HepG2 (cell line): ENCODE results near the gene CDO1. TPM values are rescaled to one million over a fixed set of nuclear protein-coding genes. Genes with fewer than 3 reads are reported as not detected.

ENCODE experiments used
- AHR ChIP-seq: IDR thresholded peaks from 2 replicates; pipeline ENCODE4 v1.6.1; 2018; ENCODE audit warnings: missing genetic modification reagents, missing compliant biosample characterization
- CBX1 ChIP-seq: IDR thresholded peaks from one replicate; pipeline ENCODE4 v1.6.1; 2016; ENCODE audit warnings: antibody characterized with exemption, low read depth
- CCDC6 ChIP-seq: sonication (generic); formaldehyde crosslinking; IDR thresholded peaks from 2 replicates; pipeline ENCODE4 v1.8.1; 2022; ENCODE audit warnings: mild to moderate bottlenecking, missing genetic modification reagents, moderate library complexity
- FOXK2 ChIP-seq: fragments of 450-650 bp; IDR thresholded peaks from 2 replicates; pipeline ENCODE4 v1.6.1; 2016
- GABPB1 ChIP-seq: IDR thresholded peaks from 2 replicates; pipeline ENCODE4 v1.6.1; 2016; ENCODE audit warnings: mild to moderate bottlenecking, missing genetic modification reagents, moderate library complexity, missing compliant biosample characterization
- HDAC1 ChIP-seq: sonication (generic); formaldehyde crosslinking; IDR thresholded peaks from 2 replicates; pipeline ENCODE4 v1.5.1; 2020; ENCODE audit warnings: mild to moderate bottlenecking, missing genetic modification reagents
- SAP130 ChIP-seq: IDR thresholded peaks from 2 replicates; pipeline ENCODE4 v1.6.1; 2016; ENCODE audit warnings: low read depth
- ZNF343 ChIP-seq: sonication (generic); formaldehyde crosslinking; IDR thresholded peaks from 2 replicates; pipeline ENCODE4 v1.4.0; 2020; ENCODE audit warnings: mild to moderate bottlenecking, missing genetic modification reagents
- polyA plus RNA-seq, 8 experiments: library from polyadenylated mRNA; depleted of rRNA in 3 of 8; stranded (reverse) in 7 of 8; unstranded in 1 of 8; fragments of >200 nt; fragmentation: Illumina TruSeq in 4 of 8; extraction: Trizol in 4 of 8; gene quantifications; 2 replicates each; pipeline versions ENCODE4 v1.2.1 to v1.2.3, GENCODE V29; 2011 to 2016; ENCODE audit warnings: low read depth in 4 of 8, missing spikeins in 1 of 8, mixed read lengths in 1 of 8; ENCODE audit not compliant: insufficient read depth in 1 of 8
- total RNA-seq, 5 experiments: library from RNA; depleted of rRNA; stranded (reverse); fragments of >200 nt; fragmentation: Illumina TruSeq; extraction: Trizol; gene quantifications; 2 replicates each; pipeline ENCODE4 v1.2.3, GENCODE V29; 2016; ENCODE audit warnings: low read depth in 1 of 5
- TF ChIP-seq, protein P1 (sequence below): sonication (generic); formaldehyde crosslinking; IDR thresholded peaks from 2 replicates; pipeline ENCODE4 v1.9.0; 2022; ENCODE audit warnings: low read depth, missing genetic modification reagents
- TF ChIP-seq, protein P2 (sequence below): sonication (generic); formaldehyde crosslinking; conservative IDR thresholded peaks from 2 replicates; pipeline ENCODE4 v1.4.0; 2020; ENCODE audit warnings: missing genetic modification reagents
- TF ChIP-seq, protein P3 (sequence below), 2 experiments: sonication (generic) in 1 of 2; formaldehyde crosslinking in 1 of 2; IDR thresholded peaks; 2 replicates each; pipeline versions ENCODE4 v1.5.1 to v1.6.1; 2011 to 2020; ENCODE audit warnings: borderline replicate concordance in 1 of 2, low read depth in 1 of 2, low read length in 1 of 2, mild to moderate bottlenecking in 1 of 2, missing genetic modification reagents in 1 of 2, moderate library complexity in 1 of 2
- TF ChIP-seq, protein P4 (sequence below): IDR thresholded peaks from 2 replicates; pipeline ENCODE4 v1.6.1; 2016; ENCODE audit warnings: low read depth, missing genetic modification reagents, missing compliant biosample characterization
- TF ChIP-seq, protein P5 (sequence below): sonication (generic); formaldehyde crosslinking; IDR thresholded peaks from 2 replicates; pipeline ENCODE4 v1.8.1; 2022; ENCODE audit warnings: low read depth, mild to moderate bottlenecking, missing genetic modification reagents

Gene CDO1
- total and polyA plus RNA-seq, 2 of the 13 experiments (the other 11 are each of a cell fraction or from before 2014, with no cell fraction given), result 3.2 to 4.4 TPM

DNA sequence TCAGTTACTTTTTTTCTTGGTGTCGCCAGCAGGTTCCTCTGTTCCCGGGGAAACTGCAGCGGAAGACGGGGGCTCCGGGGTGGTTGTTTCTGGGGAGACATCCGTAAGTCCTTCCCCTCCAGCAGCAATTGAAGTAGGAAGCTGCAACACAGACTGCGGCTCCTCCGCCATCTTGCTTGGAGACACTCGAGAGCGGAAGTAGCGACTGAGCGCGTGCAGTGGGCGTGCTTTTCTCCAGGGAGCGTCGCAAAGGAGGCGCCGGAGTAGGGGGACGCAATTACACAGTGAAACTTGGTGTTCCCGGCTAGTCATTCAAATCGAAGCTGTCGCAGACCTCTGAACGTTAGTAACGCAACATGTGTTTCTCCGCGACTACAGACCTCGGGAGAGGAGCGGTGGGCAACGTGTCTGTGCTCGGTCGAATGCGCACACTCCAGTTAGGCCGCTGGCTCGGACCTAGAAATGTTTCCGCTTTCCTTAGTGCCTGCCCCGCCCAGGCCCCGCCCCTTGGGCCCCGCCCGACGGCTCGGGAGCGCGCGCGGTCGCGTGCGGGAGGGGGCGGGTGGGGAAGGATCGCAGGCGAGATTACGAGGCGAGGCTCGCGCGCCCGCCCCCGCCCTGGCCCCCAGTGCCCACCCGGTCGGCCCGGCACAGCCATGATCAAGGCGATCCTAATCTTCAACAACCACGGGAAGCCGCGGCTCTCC lies 25.1 kb upstream of the CDO1 start, which contains the start of the genes AP3S1 and ATG12 (continued):
- TF ChIP-seq, protein P1, sequence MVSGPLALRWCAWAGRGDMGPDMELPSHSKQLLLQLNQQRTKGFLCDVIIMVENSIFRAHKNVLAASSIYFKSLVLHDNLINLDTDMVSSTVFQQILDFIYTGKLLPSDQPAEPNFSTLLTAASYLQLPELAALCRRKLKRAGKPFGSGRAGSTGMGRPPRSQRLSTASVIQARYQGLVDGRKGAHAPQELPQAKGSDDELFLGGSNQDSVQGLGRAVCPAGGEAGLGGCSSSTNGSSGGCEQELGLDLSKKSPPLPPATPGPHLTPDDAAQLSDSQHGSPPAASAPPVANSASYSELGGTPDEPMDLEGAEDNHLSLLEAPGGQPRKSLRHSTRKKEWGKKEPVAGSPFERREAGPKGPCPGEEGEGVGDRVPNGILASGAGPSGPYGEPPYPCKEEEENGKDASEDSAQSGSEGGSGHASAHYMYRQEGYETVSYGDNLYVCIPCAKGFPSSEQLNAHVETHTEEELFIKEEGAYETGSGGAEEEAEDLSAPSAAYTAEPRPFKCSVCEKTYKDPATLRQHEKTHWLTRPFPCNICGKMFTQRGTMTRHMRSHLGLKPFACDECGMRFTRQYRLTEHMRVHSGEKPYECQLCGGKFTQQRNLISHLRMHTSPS (CRISPR knock-in tag), result no peak; the same call in 1 of the 2 replicates
- TF ChIP-seq, protein P2, sequence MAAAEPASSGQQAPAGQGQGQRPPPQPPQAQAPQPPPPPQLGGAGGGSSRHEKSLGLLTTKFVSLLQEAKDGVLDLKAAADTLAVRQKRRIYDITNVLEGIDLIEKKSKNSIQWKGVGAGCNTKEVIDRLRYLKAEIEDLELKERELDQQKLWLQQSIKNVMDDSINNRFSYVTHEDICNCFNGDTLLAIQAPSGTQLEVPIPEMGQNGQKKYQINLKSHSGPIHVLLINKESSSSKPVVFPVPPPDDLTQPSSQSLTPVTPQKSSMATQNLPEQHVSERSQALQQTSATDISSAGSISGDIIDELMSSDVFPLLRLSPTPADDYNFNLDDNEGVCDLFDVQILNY, result no peak
- no peak for TF ChIP-seq ZNF343 (CRISPR knock-in tag)
- TF ChIP-seq, protein P3, sequence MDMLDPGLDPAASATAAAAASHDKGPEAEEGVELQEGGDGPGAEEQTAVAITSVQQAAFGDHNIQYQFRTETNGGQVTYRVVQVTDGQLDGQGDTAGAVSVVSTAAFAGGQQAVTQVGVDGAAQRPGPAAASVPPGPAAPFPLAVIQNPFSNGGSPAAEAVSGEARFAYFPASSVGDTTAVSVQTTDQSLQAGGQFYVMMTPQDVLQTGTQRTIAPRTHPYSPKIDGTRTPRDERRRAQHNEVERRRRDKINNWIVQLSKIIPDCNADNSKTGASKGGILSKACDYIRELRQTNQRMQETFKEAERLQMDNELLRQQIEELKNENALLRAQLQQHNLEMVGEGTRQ (IDR thresholded peaks at IDR 0.05; ENCODE audit: low read depth, low read length), result no peak; the same call in 1 of the 2 replicates
- TF ChIP-seq, protein P3 (CRISPR knock-in tag; IDR thresholded peaks at IDR 0.05; ENCODE audit: borderline replicate concordance), result peak; percentile 44; the same call in 1 of the 2 replicates
- TF ChIP-seq CCDC6 (CRISPR knock-in tag), result peak; percentile 59; the same call in 1 of the 2 replicates
- peak; percentile 93 for TF ChIP-seq GABPB1 (CRISPR knock-in tag)
- peak; percentile 77 for TF ChIP-seq FOXK2
- peak; percentile 95 for TF ChIP-seq AHR (CRISPR knock-in tag)
- TF ChIP-seq CBX1, result peak; percentile 36
- TF ChIP-seq, protein P4, sequence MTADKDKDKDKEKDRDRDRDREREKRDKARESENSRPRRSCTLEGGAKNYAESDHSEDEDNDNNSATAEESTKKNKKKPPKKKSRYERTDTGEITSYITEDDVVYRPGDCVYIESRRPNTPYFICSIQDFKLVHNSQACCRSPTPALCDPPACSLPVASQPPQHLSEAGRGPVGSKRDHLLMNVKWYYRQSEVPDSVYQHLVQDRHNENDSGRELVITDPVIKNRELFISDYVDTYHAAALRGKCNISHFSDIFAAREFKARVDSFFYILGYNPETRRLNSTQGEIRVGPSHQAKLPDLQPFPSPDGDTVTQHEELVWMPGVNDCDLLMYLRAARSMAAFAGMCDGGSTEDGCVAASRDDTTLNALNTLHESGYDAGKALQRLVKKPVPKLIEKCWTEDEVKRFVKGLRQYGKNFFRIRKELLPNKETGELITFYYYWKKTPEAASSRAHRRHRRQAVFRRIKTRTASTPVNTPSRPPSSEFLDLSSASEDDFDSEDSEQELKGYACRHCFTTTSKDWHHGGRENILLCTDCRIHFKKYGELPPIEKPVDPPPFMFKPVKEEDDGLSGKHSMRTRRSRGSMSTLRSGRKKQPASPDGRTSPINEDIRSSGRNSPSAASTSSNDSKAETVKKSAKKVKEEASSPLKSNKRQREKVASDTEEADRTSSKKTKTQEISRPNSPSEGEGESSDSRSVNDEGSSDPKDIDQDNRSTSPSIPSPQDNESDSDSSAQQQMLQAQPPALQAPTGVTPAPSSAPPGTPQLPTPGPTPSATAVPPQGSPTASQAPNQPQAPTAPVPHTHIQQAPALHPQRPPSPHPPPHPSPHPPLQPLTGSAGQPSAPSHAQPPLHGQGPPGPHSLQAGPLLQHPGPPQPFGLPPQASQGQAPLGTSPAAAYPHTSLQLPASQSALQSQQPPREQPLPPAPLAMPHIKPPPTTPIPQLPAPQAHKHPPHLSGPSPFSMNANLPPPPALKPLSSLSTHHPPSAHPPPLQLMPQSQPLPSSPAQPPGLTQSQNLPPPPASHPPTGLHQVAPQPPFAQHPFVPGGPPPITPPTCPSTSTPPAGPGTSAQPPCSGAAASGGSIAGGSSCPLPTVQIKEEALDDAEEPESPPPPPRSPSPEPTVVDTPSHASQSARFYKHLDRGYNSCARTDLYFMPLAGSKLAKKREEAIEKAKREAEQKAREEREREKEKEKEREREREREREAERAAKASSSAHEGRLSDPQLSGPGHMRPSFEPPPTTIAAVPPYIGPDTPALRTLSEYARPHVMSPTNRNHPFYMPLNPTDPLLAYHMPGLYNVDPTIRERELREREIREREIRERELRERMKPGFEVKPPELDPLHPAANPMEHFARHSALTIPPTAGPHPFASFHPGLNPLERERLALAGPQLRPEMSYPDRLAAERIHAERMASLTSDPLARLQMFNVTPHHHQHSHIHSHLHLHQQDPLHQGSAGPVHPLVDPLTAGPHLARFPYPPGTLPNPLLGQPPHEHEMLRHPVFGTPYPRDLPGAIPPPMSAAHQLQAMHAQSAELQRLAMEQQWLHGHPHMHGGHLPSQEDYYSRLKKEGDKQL (CRISPR knock-in tag), result no peak
- peak; percentile 88 for TF ChIP-seq SAP130 (CRISPR knock-in tag)
- peak; percentile 78 for TF ChIP-seq HDAC1 (CRISPR knock-in tag)
- TF ChIP-seq, protein P5, sequence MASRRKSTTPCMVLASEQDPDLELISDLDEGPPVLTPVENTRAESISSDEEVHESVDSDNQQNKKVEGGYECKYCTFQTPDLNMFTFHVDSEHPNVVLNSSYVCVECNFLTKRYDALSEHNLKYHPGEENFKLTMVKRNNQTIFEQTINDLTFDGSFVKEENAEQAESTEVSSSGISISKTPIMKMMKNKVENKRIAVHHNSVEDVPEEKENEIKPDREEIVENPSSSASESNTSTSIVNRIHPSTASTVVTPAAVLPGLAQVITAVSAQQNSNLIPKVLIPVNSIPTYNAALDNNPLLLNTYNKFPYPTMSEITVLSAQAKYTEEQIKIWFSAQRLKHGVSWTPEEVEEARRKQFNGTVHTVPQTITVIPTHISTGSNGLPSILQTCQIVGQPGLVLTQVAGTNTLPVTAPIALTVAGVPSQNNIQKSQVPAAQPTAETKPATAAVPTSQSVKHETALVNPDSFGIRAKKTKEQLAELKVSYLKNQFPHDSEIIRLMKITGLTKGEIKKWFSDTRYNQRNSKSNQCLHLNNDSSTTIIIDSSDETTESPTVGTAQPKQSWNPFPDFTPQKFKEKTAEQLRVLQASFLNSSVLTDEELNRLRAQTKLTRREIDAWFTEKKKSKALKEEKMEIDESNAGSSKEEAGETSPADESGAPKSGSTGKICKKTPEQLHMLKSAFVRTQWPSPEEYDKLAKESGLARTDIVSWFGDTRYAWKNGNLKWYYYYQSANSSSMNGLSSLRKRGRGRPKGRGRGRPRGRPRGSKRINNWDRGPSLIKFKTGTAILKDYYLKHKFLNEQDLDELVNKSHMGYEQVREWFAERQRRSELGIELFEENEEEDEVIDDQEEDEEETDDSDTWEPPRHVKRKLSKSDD, result peak; percentile 72
